GM19467 (cell line): Measurements from ENCODE around the gene FARP1.

ENCODE experiments used
- ATAC-seq: cut with Tn5 transposase; IDR thresholded peaks from one replicate; pipeline ENCODE4 v1.9.1; 2021; ENCODE audit warnings: mild to moderate bottlenecking, moderate library complexity; ENCODE audit not compliant: unreplicated experiment

FARP1 gene

DNA sequence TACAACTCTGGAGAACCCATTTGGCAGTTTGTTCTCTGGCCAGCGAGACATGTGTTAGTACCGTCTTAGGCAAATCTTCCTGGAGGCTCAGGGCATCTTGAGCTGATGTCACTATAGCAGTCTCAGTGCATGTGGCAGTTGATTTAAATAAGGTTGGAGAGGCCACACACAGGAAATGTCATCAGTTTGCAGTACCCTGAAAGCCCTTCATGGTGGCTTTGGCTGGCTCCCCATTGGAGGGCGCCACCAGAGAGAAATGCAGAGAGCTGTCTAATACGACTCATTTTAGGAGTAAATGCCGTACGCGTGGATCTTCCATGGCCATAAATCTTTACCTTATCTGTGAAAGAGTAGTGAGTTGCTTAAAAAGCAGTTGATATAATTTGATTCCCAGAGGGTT lies 270.9 kb downstream of the FARP1 start:
- no peak for ATAC-seq

DNA sequence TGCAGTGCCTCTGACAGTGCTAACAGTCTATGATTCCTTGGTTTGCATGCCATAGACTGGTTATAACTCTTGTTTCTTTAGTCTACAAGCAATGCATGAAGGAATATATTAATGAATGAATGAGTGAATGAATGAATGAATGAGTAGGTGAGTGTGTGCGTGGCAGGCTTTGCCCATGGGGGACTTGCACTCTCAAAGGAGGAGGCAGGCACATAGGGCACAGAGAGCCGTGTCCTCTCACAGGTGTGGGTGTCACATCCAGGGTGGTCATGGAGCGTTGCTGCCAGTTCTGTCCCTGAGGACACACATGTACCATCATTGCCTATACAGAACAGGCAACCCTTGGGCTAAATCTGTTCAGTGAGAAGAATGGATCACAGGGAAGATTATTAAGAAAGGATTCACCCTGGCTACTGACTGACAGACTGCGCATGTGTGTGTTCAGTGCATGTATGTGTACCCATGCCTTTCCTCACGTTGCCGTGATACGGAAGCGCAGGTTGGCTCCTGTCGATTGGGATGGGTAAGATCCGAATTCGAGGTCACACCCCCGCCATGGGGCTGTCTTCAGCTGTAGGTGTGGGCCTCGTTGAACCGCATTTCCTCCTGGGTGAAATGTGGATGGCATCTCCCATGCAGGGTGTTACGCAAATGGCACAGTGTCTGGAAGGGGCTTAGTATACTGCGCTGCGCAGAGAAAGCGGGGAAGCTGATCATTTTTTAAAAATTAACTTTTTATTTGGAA lies 272.6 kb downstream of the FARP1 start:
- ATAC-seq: no peak

GRCh38 chr13:98416408-98416807 lies 273.5 kb downstream of the FARP1 start:
- no peak for ATAC-seq

DNA sequence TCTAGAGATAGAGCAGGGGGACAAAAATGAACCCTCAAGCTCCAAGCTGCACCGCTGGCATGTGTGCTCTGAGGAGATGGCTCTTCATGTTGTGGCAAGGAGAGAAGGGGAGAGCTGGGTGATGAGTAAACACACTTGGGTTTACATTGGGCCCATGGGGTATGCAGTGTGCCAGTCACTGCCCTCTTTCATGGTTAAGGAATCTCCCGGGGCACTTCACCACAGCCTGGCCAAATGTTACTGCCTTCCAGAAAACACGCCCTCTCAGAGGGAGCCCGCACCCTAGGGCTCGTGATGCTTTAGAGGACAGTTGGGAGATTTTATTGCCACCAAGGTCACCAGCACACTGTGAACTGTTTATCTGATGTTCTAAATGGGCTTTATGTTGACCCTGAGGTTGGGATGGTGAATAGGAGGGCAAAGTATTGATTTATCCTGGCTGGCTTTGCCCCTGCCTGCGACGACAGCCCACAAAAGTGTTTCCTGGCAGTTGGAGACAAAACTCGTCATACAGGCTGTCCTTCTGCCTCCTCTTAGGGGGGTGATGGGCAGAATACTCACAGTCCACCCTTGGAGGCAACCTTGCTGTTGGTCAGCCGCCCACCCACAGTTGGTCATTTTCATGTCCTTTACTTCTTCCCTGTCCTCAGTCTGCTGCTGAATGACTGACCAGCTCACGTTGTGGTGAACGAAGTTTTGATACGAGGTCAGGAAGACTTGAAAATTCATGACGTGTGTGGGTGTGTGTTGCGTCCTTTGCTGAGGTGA lies 277.1 kb downstream of the FARP1 start:
- ATAC-seq: no peak

- no peak for ATAC-seq
These were observed 277.8 kb downstream of the FARP1 start for GRCh38 chr13:98420554-98421175.

DNA sequence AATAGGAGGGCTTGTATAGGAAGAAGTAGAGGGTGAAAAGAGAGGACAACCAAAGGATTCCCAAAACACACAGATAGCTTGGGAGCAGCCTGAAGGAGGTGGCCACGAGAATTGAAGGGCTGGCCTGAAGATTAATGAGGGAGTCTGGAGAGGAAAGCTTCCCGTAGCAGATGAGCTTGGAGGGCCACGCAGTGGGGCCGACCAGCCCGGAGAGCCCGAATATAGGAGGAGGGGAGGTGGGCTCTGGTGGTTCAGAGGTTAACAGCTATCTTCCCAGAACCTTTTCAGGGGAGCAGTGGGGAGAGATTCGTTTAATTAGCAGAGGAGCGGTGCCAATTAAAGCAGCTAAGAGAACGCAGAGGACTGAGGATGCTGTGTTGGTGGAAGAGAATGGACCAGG lies 279.2 kb downstream of the FARP1 start:
- ATAC-seq: no peak

- no peak for ATAC-seq
These were observed 280.5 kb downstream of the FARP1 start for GRCh38 chr13:98423417-98423816.

DNA sequence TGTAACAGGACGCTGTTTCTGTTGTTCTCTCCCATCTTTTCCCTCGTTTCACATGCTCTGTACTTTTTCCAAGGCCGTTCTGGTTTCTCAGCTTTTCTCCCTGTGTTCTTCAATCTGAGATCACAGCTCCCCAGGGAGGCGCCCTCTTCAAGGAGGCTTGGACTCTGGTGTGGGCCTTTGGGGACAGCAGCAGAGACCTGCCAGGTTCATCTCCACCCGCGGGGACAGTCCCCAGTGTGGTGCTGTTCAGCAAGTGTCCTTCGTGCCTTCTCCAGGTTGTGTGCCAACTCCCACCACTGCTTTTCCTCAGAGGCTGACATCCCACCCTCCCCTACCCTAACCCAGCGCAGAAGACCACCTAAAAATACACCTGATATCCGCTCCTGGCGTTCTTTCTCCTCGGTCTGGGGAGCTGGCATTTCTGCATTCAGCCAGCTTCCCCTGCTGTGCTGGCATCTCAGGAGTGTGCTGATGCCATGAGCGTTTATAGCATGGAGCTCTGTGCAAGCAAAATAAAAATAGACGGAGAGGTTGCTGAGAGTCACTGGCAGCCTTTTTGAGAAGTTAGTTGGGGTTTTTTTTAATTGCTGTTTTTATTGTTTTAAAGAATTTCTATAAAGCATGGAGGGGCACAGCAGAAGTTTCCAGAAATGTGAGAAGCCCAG lies 284.6 kb downstream of the FARP1 start:
- no peak for ATAC-seq

DNA sequence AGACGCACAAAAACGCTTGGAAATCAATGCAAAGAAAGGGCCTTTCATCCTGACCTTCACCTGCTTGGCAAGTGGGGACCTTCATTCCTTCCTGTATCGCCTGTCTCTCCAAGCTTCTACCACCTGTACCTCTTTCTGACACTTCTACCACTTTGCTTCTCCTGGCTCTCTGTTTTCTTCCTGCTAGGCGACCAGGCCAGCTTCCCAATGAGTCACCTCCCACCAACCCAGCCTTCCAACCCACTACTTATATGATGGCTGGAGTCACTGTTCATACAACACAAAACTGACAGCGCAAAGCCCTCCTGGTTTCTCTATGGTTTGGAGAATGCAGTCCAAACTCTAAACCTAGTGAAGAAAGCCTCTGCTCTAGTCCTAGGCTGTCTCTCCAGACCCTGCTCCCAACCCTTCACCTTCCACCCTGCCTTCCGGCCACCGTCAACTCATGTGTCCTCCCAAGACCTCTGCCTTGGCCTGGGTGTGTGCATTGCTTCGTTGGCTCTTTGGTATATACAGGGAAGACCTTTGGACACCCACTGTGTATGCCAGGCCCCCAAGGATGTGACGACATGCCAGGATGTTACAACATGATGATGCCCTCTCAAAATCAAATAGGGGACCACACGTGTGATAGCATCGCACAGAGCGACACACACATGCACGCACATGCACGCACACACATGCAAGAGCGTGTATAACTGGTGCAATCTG lies 285.5 kb downstream of the FARP1 start:
- ATAC-seq: no peak

- no peak for ATAC-seq
These were observed 286.2 kb downstream of the FARP1 start for GRCh38 chr13:98429081-98429480.

DNA sequence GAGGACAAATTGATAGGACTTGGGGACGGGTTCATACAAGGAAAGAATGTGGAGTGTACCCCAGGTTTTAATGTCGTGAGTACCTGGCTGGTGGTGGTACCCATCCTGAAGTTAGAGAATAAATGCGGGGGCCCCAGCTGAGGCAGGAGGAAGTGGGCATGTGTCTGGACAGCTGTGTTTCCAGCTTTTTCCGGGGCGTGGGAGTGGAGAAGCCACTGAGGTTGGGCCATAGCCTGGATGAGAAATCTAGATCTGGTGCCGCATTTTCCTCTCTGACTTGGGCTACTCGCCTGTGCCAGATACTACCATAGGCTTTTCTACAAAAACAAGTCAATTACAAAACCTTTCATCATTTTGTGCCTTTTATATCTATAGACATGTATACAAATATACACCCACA lies 286.6 kb downstream of the FARP1 start:
- ATAC-seq: no peak

DNA sequence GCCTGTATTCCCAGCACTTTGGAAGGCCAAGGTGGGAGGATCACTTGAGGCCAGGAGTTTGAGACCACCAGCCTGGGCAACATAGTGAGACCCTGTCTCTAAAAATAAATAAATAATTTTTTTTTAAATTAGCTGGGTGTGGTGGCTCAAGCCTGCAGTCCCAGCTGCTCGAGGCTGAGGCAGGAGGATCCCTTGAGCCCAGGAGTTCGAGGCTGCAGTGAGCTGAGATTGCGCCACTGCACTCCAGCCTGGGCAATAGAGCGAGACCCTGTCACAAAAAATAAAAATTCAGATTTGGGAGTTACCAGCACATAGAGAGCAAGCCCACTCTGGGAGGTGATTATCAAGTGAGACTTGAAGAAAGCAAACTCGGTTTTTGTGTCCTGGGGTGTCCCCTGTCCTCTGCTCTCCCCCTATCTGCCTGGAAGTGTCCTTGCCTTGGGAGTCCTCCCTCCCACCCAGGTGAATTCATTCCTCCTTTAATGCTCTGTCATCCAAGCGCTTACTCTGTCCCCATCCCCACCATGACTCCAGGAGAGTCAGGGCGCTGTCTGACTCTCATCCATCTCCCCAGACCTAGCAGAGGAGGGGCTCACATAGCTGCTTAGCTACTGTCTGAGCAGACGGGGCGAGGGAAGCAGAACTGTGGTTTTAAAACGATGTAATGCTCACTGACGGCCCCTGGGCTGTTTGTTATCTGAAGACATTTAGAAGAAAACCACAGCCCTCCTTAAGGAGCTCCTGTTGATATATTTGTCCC lies 287.3 kb downstream of the FARP1 start:
- no peak for ATAC-seq

DNA sequence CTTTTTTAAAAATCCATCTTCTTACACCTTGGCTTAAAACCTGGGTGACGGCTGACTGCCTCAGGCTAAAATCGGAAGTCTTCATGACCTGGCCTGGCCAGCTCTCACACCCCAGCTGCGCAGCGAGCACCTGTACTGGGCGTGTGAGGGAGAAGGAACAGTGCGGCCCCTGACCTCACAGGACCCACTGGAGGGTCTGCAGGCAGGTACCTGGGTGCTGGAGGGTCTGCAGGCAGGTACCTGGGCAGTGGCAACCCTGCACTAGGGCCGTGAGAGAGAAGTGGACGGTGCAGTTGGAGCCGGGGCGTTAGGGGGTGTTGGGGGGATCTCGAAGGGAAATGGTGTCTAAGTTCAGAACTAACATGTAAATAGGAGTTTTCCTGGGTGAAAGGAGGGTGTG lies 289.7 kb downstream of the FARP1 start:
- ATAC-seq: no peak

- no peak for ATAC-seq
These were observed 290.8 kb downstream of the FARP1 start for GRCh38 chr13:98433654-98434053.

DNA sequence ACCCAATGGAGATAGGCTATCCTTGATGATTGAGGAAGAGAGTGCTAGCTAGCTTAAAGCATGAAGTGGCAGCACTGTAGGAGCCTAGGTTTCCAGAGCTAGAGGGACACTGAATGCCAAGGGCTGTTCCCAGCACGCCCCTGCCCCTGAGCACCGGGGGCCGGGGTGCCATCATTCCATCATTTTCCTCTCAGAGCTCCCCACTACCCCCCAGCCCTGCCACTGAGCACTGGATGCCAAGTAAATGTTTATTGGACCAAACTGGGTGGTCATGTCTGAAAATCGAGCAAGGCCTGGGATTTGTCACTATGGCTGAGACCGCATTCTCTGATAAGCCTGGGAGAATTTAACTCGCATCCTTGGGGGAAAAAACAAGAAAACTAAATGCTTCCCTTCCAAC lies 291.2 kb downstream of the FARP1 start:
- ATAC-seq: no peak

GRCh38 chr13:98435376-98435775 lies 292.5 kb downstream of the FARP1 start:
- no peak for ATAC-seq

- ATAC-seq: no peak
These were observed 293.5 kb downstream of the FARP1 start for GRCh38 chr13:98436233-98436910.

- ATAC-seq: no peak
These were observed 295.6 kb downstream of the FARP1 start for GRCh38 chr13:98438246-98439125.
